CD4-positive, alpha-beta memory T cell (primary cell): ENCODE measurements around the gene GREB1L. TPM values are rescaled to one million over a fixed set of nuclear protein-coding genes. Genes with fewer than 3 reads are reported as not detected.
A peak's percentile ranks its signal among the peaks of the same experiment; 100 is the strongest.

Experiments
- CTCF ChIA-PET: fragments of 350-600 bp; sonication (Branson Sonifier 250); formaldehyde crosslinking; loops from one replicate; lab custom pipeline; 2021; ENCODE audit warnings: inconsistent platforms; ENCODE audit not compliant: partially characterized antibody; lab: Charles Lee
- POLR2A ChIA-PET: fragments of 350-600 bp; sonication (Branson Sonifier 250); formaldehyde crosslinking; loops from one replicate; lab custom pipeline; 2021; ENCODE audit not compliant: partially characterized antibody; lab: Charles Lee
- DNase-seq, 5 donors: peaks; one replicate each; pipeline versions ENCODE4 v3.0.0 to v3.0.0-alpha.2; 2020 to 2022; ENCODE audit warnings: mixed read lengths in 1 of 5
- H3K27ac ChIP-seq: one replicate; pipeline ENCODE4 v1.7.0; 2013; ENCODE audit warnings: low read depth, low read length
- H3K27me3 ChIP-seq: 2 replicates; pipeline ENCODE4 v1.7.0; 2013; ENCODE audit warnings: mild to moderate bottlenecking, low read length, moderate library complexity; ENCODE audit not compliant: insufficient read depth
- H3K36me3 ChIP-seq: 2 replicates; pipeline ENCODE4 v1.7.0; 2013; ENCODE audit warnings: mild to moderate bottlenecking, low read length, moderate library complexity; ENCODE audit not compliant: insufficient read depth
- H3K4me1 ChIP-seq: 2 replicates; pipeline ENCODE4 v1.7.0; 2013; ENCODE audit warnings: mild to moderate bottlenecking, low read length, moderate library complexity; ENCODE audit not compliant: insufficient read depth
- H3K4me3 ChIP-seq, 2 donors: one replicate each; pipeline ENCODE4 v1.7.0; 2013; ENCODE audit warnings: low read length in 2 of 2, mild to moderate bottlenecking in 1 of 2
- H3K9me3 ChIP-seq, 2 donors: one replicate each; pipeline ENCODE4 v1.7.0; 2013; ENCODE audit warnings: low read length in 2 of 2, control low read depth in 1 of 2; ENCODE audit not compliant: control insufficient read depth in 1 of 2
- H3K27ac Mint-ChIP-seq, 7 donors: one replicate each; pipeline ENCODE4 v1.8.0; 2020 to 2021; ENCODE audit warnings: mixed read lengths in 7 of 7, mild to moderate bottlenecking in 6 of 7, inconsistent platforms in 3 of 7, moderate library complexity in 3 of 7
- H3K27me3 Mint-ChIP-seq, 2 donors: one replicate each; pipeline ENCODE4 v1.8.0; 2020 to 2021; ENCODE audit warnings: mixed read lengths in 2 of 2
- H3K36me3 Mint-ChIP-seq, 2 donors: one replicate each; pipeline ENCODE4 v1.8.0; 2020 to 2021; ENCODE audit warnings: mixed read lengths in 2 of 2, inconsistent platforms in 1 of 2, mild to moderate bottlenecking in 1 of 2
- H3K4me1 Mint-ChIP-seq, 4 donors: one replicate each; pipeline ENCODE4 v1.8.0; 2020 to 2021; ENCODE audit warnings: mixed read lengths in 4 of 4, mild to moderate bottlenecking in 1 of 4
- H3K4me3 Mint-ChIP-seq, 8 donors: one replicate each; pipeline ENCODE4 v1.8.0; 2020 to 2021; ENCODE audit warnings: mixed read lengths in 8 of 8, mild to moderate bottlenecking in 7 of 8, moderate library complexity in 6 of 8, inconsistent platforms in 3 of 8
- H3K9me3 Mint-ChIP-seq, 8 donors: one replicate each; pipeline ENCODE4 v1.8.0; 2020 to 2021; ENCODE audit warnings: mixed read lengths in 8 of 8, mild to moderate bottlenecking in 5 of 8, inconsistent platforms in 3 of 8, moderate library complexity in 1 of 8
- intact Hi-C: fragments of 100-400 bp; cut with micrococcal nuclease; formaldehyde crosslinking; loops from one replicate; pipeline ENCODE4 v1.15.1; 2023
- polyA plus RNA-seq, 2 donors: library from polyadenylated mRNA; unstranded; fragments of 300-500 nt; fragmentation: Illumina TruSeq; gene quantifications; one replicate each; pipeline ENCODE4 v1.2.3, GENCODE V29; 2021
- total RNA-seq, 2 experiments: library from RNA; stranded (reverse); gene quantifications; one replicate each; pipeline ENCODE4 v1.2.3, GENCODE V29; 2021

Gene GREB1L
- total and polyA plus RNA-seq, 4 experiments from 2014 or later: 0.16 TPM; not detected in 3

DNA sequence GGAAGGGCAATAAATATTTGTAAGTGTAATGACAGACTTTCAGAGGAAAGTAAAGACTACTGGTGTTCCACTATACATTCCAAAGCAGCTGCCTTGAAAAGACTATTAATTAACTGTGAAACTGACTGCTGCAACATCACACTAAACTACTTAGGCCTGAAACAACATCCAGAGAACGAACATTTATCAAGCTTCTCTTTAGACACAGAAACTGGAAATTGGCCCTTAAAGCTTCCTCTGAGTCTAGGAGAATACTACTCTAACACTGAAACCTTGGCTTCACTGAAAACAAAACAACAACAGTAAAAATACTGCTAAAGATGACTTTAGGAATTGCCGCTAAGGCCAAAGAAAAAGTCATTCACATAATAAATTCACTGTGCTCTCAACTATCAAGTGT, 283.9 kb downstream of the GREB1L start:
- peaks cover 0 to 4% (median 2%) of the 10 kb centered on the region in 4 donors for H3K4me1 Mint-ChIP-seq
- intact Hi-C loops: no loop called here
- CTCF ChIA-PET: no interaction called here

DNA sequence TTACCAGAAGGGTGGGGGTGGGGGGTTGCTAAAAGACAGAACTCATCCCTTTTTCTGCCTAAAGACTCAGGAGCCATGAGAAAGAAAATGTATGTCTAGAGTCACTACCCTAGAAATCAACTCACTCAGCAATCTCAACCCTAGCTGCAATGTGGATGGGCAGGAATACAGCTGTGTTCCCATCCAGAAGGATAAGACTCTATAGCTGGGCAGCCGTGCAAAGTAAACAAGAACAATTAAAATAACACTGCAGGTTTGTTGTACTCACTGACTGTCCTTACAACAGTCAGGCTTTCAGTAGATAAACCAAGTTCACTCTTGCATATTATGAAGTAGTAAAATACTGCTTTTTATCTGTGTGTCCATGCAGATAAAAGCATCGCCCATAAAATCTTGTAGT, 284.4 kb downstream of the GREB1L start:
- H3K4me1 ChIP-seq: no peaks in the 10 kb centered on the region
- no peak for DNase-seq
- H3K27ac ChIP-seq: no peak overlapping the region
- Mint-ChIP-seq H3K4me3 (no peak overlapping the region), H3K4me1 (peaks cover 0 to 4% (median 2%) of the 10 kb centered on the region in 4 donors), H3K27ac (peak overlapping the region in 3 of 7 donors; percentile 46 to 61 (median 47)), H3K36me3 (peaks cover 51 to 70% of the 10 kb centered on the region in 2 donors), H3K9me3 (no peaks in the 10 kb centered on the region), H3K27me3 (no peaks in the 10 kb centered on the region)
- CTCF ChIA-PET: no interaction called here
- POLR2A ChIA-PET: no interaction called here
- no peaks in the 10 kb centered on the region for H3K9me3 ChIP-seq
- H3K36me3 ChIP-seq: peaks cover 13% of the 10 kb centered on the region
- no peak overlapping the region for H3K4me3 ChIP-seq
- no peaks in the 10 kb centered on the region for H3K27me3 ChIP-seq
- intact Hi-C loops: no loop called here

More for the DNA sequence above, 283.9 kb downstream of the GREB1L start:
- Mint-ChIP-seq H3K27ac (no peak overlapping the region), H3K27me3 (no peaks in the 10 kb centered on the region), H3K4me3 (no peak overlapping the region), H3K9me3 (no peaks in the 10 kb centered on the region), H3K36me3 (peaks cover 51 to 65% of the 10 kb centered on the region in 2 donors)
- Histone ChIP-seq H3K4me3 (no peak overlapping the region), H3K9me3 (no peaks in the 10 kb centered on the region), H3K4me1 (no peaks in the 10 kb centered on the region), H3K27me3 (no peaks in the 10 kb centered on the region), H3K36me3 (peaks cover 13% of the 10 kb centered on the region), H3K27ac (no peak overlapping the region)
- no peak for DNase-seq
- POLR2A ChIA-PET: no interaction called here

DNA sequence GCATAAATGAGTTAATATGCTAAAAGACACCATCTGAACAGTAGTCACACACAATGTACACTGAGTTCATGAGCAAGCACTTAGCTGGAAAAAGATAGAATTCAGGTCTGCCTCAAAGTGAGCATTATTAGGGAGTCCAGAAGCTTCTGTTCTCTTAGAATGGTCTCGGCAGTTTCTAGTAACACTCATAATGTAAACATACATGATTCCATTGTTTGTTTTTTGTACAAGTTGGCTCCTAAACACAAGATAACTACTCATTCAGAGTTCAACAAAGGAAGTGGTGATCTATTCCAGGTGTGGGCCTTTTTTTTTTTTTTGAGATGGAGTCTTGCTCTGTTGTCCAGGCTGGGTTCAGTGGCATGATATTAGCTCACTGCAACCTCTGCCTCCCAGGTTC, 292.3 kb downstream of the GREB1L start:
- H3K27me3 Mint-ChIP-seq: no peaks in the 10 kb centered on the region
- DNase-seq: no peak
- intact Hi-C loops: no loop called here
- peaks cover 38 to 70% of the 10 kb centered on the region in 2 donors for H3K36me3 Mint-ChIP-seq
- Histone ChIP-seq H3K27me3 (no peaks in the 10 kb centered on the region), H3K9me3 (no peaks in the 10 kb centered on the region), H3K4me1 (no peaks in the 10 kb centered on the region), H3K36me3 (peaks cover 32% of the 10 kb centered on the region), H3K4me3 (no peak overlapping the region), H3K27ac (no peak overlapping the region)
- POLR2A ChIA-PET: no interaction called here
- CTCF ChIA-PET: no interaction called here
- H3K27ac Mint-ChIP-seq: no peak overlapping the region
- no peaks in the 10 kb centered on the region for H3K4me1 Mint-ChIP-seq
- no peaks in the 10 kb centered on the region for H3K9me3 Mint-ChIP-seq
- H3K4me3 Mint-ChIP-seq: no peak overlapping the region

DNA sequence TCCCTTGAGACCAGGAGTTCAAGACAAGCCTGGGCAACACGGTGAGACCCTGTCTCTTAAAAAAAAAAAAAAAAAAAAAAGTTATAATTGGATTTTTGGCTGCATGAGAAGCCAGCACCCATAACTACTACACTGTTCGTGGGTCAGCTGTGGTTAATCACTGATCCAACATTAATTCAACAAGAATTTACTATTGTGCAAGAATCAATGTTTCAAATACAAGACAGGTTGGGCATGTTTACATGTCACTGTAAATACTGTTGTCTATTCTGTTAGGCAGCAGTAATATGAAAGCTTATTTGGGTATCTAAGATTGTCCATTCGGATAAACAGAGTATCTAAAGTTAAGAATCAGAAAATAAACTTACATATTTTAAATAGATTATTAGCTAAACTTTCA, 296.2 kb downstream of the GREB1L start:
- Histone ChIP-seq H3K4me3 (no peak overlapping the region), H3K27me3 (no peaks in the 10 kb centered on the region), H3K27ac (no peak overlapping the region), H3K36me3 (peaks cover 18% of the 10 kb centered on the region), H3K9me3 (no peaks in the 10 kb centered on the region), H3K4me1 (no peaks in the 10 kb centered on the region)
- ChIA-PET CTCF (no interaction called here), POLR2A (no interaction called here)
- no peaks in the 10 kb centered on the region for H3K27me3 Mint-ChIP-seq
- peaks cover 28 to 58% of the 10 kb centered on the region in 2 donors for H3K36me3 Mint-ChIP-seq
- no peak overlapping the region for H3K4me3 Mint-ChIP-seq
- H3K4me1 Mint-ChIP-seq: peaks cover 0 to 5% (median 1%) of the 10 kb centered on the region in 4 donors
- no peak for DNase-seq
- H3K9me3 Mint-ChIP-seq: no peaks in the 10 kb centered on the region
- H3K27ac Mint-ChIP-seq: no peak overlapping the region
- intact Hi-C loops: no loop called here

DNA sequence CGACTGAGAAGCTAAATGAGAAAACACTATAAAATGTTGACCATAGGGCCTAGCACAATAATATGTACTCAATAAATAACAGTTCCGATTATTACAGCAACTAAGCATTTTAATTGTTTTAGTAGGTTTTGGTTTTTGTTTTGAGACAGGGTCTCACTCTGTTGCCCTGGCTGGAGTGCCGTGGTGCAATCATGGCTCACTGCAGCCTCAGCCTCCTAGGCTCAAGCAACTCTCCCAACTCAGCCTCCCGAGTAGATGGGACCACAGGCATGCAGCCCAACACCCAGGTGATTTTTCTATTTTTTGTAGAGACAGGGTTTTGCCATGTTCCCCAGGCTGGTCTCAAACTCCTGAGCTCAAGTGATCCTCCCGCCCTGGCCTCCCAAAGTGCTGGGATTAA, 304.4 kb downstream of the GREB1L start:
- Histone ChIP-seq H3K27me3 (no peaks in the 10 kb centered on the region), H3K4me3 (no peak overlapping the region), H3K9me3 (no peaks in the 10 kb centered on the region), H3K27ac (no peak overlapping the region), H3K4me1 (no peaks in the 10 kb centered on the region), H3K36me3 (no peaks in the 10 kb centered on the region)
- intact Hi-C loops: no loop called here
- POLR2A ChIA-PET: no interaction called here
- Mint-ChIP-seq H3K4me1 (peaks cover 0 to 9% (median 5%) of the 10 kb centered on the region in 4 donors), H3K4me3 (no peak overlapping the region), H3K27me3 (no peaks in the 10 kb centered on the region), H3K9me3 (no peaks in the 10 kb centered on the region), H3K27ac (no peak overlapping the region), H3K36me3 (peaks cover 43 to 44% of the 10 kb centered on the region in 2 donors)
- DNase-seq: no peak
- CTCF ChIA-PET: no interaction called here

DNA sequence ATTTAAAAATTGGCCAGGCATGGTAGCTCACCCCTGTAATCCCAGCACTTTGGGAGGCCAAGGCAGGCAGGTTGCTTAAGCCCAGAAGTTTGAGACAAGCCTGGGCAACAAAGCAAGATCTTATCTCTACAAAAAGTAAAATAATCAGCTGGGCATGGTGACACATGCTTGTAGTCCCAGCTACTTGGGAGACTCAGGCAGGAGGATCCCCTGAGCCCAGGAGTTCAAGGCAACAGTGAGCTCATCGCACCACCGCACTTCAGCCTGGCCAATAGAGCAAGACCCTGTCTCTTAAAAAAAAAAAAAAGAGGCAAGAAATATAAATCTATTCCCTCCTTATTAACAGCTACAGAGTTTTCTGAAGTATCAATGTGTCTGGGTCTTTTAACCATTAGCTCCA, 306.6 kb downstream of the GREB1L start:
- Mint-ChIP-seq H3K36me3 (peaks cover 48% of the 10 kb centered on the region in 2 donors), H3K4me1 (peaks cover 8 to 14% (median 11%) of the 10 kb centered on the region in 4 donors), H3K27me3 (no peaks in the 10 kb centered on the region), H3K4me3 (no peak overlapping the region), H3K9me3 (no peaks in the 10 kb centered on the region), H3K27ac (peak overlapping the region in 1 of 7 donors; percentile 70)
- ChIA-PET CTCF (no interaction called here), POLR2A (interaction anchor here (1.1 kb wide), 1 partner anchor 52 kb away, joined by 3 read pairs; the partner anchor contains the start of gene ESCO1)
- intact Hi-C loops: no loop called here
- no peaks in the 10 kb centered on the region for H3K9me3 ChIP-seq
- H3K36me3 ChIP-seq: peaks cover 9% of the 10 kb centered on the region
- H3K4me3 ChIP-seq: no peak overlapping the region
- no peaks in the 10 kb centered on the region for H3K27me3 ChIP-seq
- no peak for DNase-seq
- no peak overlapping the region for H3K27ac ChIP-seq
- no peaks in the 10 kb centered on the region for H3K4me1 ChIP-seq

DNA sequence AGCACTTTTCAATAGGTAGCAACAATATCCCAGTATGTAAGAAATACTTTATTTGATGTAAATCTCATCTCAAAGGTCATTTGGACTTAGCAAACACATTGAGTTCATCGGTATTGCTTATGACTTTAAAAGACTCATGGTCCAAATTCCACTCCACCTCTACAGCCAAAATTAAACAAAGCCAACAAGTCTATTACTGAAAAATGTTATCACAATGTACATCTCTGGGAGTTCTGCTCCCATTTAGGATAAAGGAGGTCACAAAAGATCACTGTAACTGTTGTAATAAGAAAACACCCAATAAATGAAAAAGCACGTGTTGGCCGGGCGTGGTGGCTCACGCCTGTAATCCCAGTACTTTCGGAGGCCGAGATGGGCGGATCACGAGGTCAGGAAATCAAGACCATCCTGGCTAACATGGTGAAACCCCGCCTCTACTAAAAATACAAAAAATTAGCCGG, 308.5 kb downstream of the GREB1L start:
- ChIA-PET POLR2A (no interaction called here), CTCF (interaction anchor here (0.7 kb wide), 1 partner anchor 30 kb away, joined by 3 read pairs; no protein-coding TSS in a partner anchor)
- no peak overlapping the region for H3K4me3 ChIP-seq
- intact Hi-C loops: no loop called here
- Mint-ChIP-seq H3K4me3 (no peak overlapping the region), H3K4me1 (peaks cover 8 to 16% (median 11%) of the 10 kb centered on the region in 4 donors), H3K36me3 (peaks cover 52 to 54% of the 10 kb centered on the region in 2 donors), H3K27me3 (no peaks in the 10 kb centered on the region), H3K27ac (no peak overlapping the region), H3K9me3 (no peaks in the 10 kb centered on the region)
- no peak for DNase-seq
- peaks cover 18% of the 10 kb centered on the region for H3K36me3 ChIP-seq
- H3K27me3 ChIP-seq: no peaks in the 10 kb centered on the region
- H3K4me1 ChIP-seq: no peaks in the 10 kb centered on the region
- H3K27ac ChIP-seq: no peak overlapping the region
- H3K9me3 ChIP-seq: no peaks in the 10 kb centered on the region
